Ammon's horn (tissue), 1 donor: ENCODE data around the gene PRMT9.

Experiments used
- DNase-seq: peaks from one replicate; pipeline ENCODE4 v3.0.0-alpha.2; 2016; ENCODE audit warnings: low spot score

PRMT9 gene

GRCh38 chr4:147678796-147679549 is 5.0 kb downstream of the PRMT9 start:
- DNase-seq: no peak

- no peak for DNase-seq
Measured at GRCh38 chr4:147678106-147678505, 5.9 kb downstream of the PRMT9 start.

GRCh38 chr4:147674496-147674895 is 9.5 kb downstream of the PRMT9 start:
- no peak for DNase-seq

GRCh38 chr4:147674073-147674472 is 9.9 kb downstream of the PRMT9 start:
- no peak for DNase-seq

- no peak for DNase-seq
Measured at GRCh38 chr4:147658501-147658900, 25.5 kb downstream of the PRMT9 start.

- DNase-seq: no peak
Measured at GRCh38 chr4:147655639-147656038, 28.3 kb downstream of the PRMT9 start.

- no peak for DNase-seq
Measured at GRCh38 chr4:147651563-147651962, 32.4 kb downstream of the PRMT9 start.

GRCh38 chr4:147648656-147649055 is 35.3 kb downstream of the PRMT9 start:
- DNase-seq: no peak

- no peak for DNase-seq
Measured at GRCh38 chr4:147645099-147645498, 38.9 kb downstream of the PRMT9 start.

GRCh38 chr4:147644471-147644870 is 39.5 kb downstream of the PRMT9 start:
- no peak for DNase-seq

- DNase-seq: no peak
Measured at GRCh38 chr4:147643616-147644015, 40.3 kb downstream of the PRMT9 start.

- DNase-seq: no peak
Measured at GRCh38 chr4:147640331-147640730, 43.6 kb downstream of the PRMT9 start.

GRCh38 chr4:147639388-147639787 is 44.6 kb downstream of the PRMT9 start:
- DNase-seq: no peak

- DNase-seq: no peak
Measured at GRCh38 chr4:147638942-147639341, 45.0 kb downstream of the PRMT9 start.

GRCh38 chr4:147638365-147638764 is 45.6 kb downstream of the PRMT9 start:
- no peak for DNase-seq

GRCh38 chr4:147635348-147635747 is 48.6 kb downstream of the PRMT9 start:
- DNase-seq: no peak

GRCh38 chr4:147633643-147634042 is 50.3 kb downstream of the PRMT9 start:
- DNase-seq: no peak

- DNase-seq: no peak
Measured at GRCh38 chr4:147633113-147633512, 50.9 kb downstream of the PRMT9 start.

GRCh38 chr4:147629783-147630730 is 53.9 kb downstream of the PRMT9 start:
- DNase-seq: no peak

GRCh38 chr4:147628415-147628814 is 55.5 kb downstream of the PRMT9 start:
- DNase-seq: no peak

GRCh38 chr4:147626903-147627302 is 57.1 kb downstream of the PRMT9 start:
- no peak for DNase-seq

- DNase-seq: no peak
Measured at GRCh38 chr4:147625733-147626132, 58.2 kb downstream of the PRMT9 start.

- DNase-seq: no peak
Measured at GRCh38 chr4:147620315-147620714, 63.6 kb downstream of the PRMT9 start.
